Kidney tubule cell (primary cell): Measurements from ENCODE around the gene MYO9A.
A peak's percentile ranks its signal among the peaks of the same experiment; 100 is the strongest.
"Not testable (repeated sequence)": the region's sequence is repeated elsewhere in the genome, so short reads cannot be mapped to it uniquely, and the experiment has no call there.

Experiments
- DNase-seq: peaks from one replicate; pipeline ENCODE4 v3.0.0-alpha.2; 2018; ENCODE audit warnings: low spot score

The MYO9A gene

GRCh38 chr15:72086920-72087648 is 30.9 kb downstream of the MYO9A start:
- no peak for DNase-seq

- DNase-seq: no peak
Observed at GRCh38 chr15:72086010-72086697, 31.8 kb downstream of the MYO9A start.

- no peak for DNase-seq
Observed at GRCh38 chr15:72082176-72082575, 35.8 kb downstream of the MYO9A start.

GRCh38 chr15:72078887-72079286 is 39.1 kb downstream of the MYO9A start:
- no peak for DNase-seq

- DNase-seq: no peak
Observed at GRCh38 chr15:72077950-72078349, 40.0 kb downstream of the MYO9A start.

- DNase-seq: no peak
Observed at GRCh38 chr15:72074335-72075060, 43.5 kb downstream of the MYO9A start.

- not testable (repeated sequence) for DNase-seq
Observed at GRCh38 chr15:72071448-72071825, 46.5 kb downstream of the MYO9A start.

- no peak for DNase-seq
Observed at GRCh38 chr15:72070817-72071447, 47.0 kb downstream of the MYO9A start.

GRCh38 chr15:72068856-72069255 is 49.1 kb downstream of the MYO9A start:
- no peak for DNase-seq

GRCh38 chr15:72065801-72066200 is 52.1 kb downstream of the MYO9A start:
- no peak for DNase-seq

GRCh38 chr15:72063186-72063585 is 54.8 kb downstream of the MYO9A start:
- no peak for DNase-seq

GRCh38 chr15:72062319-72062718 is 55.6 kb downstream of the MYO9A start:
- no peak for DNase-seq

GRCh38 chr15:72060687-72061250 is 57.2 kb downstream of the MYO9A start:
- no peak for DNase-seq

- DNase-seq: no peak
Observed at GRCh38 chr15:72058585-72058984, 59.4 kb downstream of the MYO9A start.

- DNase-seq: no peak
Observed at GRCh38 chr15:72057548-72058091, 60.3 kb downstream of the MYO9A start.

- not testable (repeated sequence) for DNase-seq
Observed at GRCh38 chr15:72056217-72056616, 61.7 kb downstream of the MYO9A start.

- DNase-seq: not testable (repeated sequence)
Observed at GRCh38 chr15:72053297-72053696, 64.7 kb downstream of the MYO9A start.

GRCh38 chr15:72050700-72051099 is 67.2 kb downstream of the MYO9A start:
- peak; percentile 65 for DNase-seq

GRCh38 chr15:72047020-72047419 is 70.9 kb downstream of the MYO9A start:
- DNase-seq: peak; percentile 15

- no peak for DNase-seq
Observed at GRCh38 chr15:72044956-72045355, 73.0 kb downstream of the MYO9A start.

- no peak for DNase-seq
Observed at GRCh38 chr15:72042865-72043264, 75.1 kb downstream of the MYO9A start.

- no peak for DNase-seq
Observed at GRCh38 chr15:72042054-72042453, 75.9 kb downstream of the MYO9A start.
